GM18519 (cell line): ENCODE data around the gene LPO.

Experiments
- ATAC-seq: cut with Tn5 transposase; IDR thresholded peaks from one replicate; pipeline ENCODE4 v1.9.1; 2021; ENCODE audit warnings: mild to moderate bottlenecking, moderate library complexity; ENCODE audit not compliant: unreplicated experiment, low FRiP score

Gene LPO

DNA sequence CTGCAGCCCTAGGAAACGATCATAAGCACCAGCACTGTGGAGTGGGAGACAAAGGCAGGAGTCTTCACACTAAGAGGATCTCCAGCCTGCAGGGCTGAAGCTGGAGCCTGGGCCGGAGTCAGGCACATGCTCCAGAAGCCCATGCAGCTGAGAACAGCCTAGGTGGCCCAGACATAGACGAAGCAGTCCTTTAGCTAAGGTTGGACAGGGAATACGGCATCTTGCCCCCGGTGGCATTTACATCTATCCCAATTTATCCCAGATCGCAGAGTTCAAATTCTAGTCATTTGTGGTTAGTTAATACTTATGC lies 76.3 kb downstream of the LPO start:
- no peak for ATAC-seq

DNA sequence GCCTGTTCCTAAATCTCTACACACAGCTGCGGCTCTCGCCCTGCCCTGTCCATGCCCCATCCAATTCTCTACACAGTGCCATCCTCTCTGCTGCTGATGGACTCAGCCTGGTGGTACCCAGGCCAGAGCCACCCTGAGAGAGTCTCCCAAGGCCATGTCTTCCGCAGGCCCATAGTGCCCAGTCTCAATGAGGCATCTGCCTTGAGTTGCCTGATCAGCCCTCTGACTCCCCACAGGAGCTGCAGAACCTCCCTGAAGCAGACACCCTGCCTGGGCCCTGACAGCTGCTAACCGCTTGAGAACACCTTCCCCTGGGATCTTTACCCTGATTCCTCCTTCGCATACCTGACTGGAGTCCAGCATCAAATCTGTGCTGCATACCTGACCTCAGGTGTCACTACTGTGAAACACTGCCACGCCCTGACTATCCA lies 76.9 kb downstream of the LPO start:
- no peak for ATAC-seq

- no peak for ATAC-seq
Observed at GRCh38 chr17:58315750-58316149, 77.4 kb downstream of the LPO start.

DNA sequence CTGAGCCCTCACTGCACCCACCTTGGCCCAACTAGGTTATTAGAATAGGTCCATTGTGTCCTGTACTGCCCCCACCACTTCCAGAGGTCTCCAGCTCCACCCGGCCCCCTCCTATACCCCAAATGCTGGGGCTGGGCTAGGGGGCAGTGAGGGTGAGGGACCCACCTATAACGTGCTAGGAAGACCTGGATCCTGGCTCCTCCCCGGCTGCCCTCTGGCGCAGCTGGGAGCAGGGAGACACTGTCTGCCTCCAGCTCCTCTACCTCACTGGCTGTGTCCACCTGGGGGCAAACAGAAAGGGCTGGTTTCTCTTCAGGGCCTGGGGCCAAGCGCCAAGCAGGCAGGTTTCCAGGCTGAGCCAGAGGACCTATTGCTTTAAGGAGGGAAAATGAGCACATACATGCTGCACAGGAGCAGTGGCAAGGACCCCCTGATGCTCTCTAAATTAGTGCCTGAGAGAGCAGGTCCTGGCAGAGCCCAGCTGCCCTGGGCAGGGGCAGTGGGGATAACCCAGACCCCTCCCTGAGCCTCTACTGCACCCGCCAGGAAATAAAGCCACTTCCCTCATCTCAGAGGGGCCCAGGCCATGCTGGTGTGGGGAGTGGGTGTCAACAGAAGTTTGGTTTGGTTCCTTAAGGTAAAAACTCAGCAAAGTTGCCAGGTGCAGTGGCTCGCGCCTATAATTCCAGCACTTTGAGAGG lies 78.0 kb downstream of the LPO start:
- no peak for ATAC-seq

DNA sequence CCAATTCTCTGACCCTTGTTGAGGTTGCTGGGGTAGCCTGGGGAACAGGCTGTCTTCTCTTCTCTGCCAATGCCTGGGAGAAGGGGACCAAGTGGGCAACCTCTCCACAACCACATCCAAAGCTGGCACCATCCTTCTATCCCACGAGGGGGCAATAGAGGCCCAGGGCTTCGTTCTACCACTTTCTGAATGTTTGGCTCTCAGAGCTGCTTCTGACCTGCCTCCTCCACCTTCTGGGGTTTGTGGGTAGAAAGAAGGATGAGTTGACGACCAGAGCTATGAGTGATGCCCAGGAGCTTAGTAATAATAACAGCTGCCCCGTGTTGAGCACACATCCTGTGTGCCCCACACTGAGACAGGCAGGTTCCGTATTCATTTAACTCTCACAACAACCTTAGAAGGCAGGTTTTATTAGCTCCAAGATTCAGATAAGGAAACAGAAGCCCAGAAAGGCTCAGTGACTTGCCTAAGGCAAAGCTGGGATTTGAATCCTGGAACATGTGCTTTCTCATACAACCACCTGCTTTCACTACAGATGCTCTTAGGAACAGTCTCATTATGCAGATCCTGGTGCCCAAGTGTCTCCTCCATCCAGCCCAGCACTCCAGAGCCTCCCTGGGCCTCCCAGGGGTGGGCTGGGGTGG lies 79.2 kb downstream of the LPO start:
- ATAC-seq = no peak

GRCh38 chr17:58318065-58318481 lies 79.7 kb downstream of the LPO start:
- ATAC-seq = no peak
